ENCODE measurements around the gene SHISA5.
"Not testable (repeated sequence)": the region's sequence is repeated elsewhere in the genome, so short reads cannot be mapped to it uniquely, and the experiment has no call there.

Gene SHISA5

DNA sequence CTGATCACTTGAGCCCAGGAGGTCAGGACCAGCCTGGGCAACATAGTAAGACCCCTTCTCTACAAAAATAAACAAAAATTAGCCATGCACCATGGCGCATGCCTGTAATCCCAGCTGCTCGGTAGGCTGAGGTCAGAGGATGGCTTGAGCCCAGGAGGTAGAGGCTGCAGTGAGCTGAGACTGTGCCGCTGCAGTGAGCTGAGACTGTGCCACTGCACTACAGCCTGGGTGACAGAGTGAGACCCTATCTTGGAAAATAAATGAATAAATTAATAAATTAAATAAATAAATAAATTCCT lies 10.8 kb downstream of the SHISA5 start:
- H3K4me3 ChIP-seq (ENCODE audit: low read depth in 1 of 2, low read length in 2 of 2): no peak overlapping the region
- H3K27ac ChIP-seq (ENCODE audit: low read length): no peak overlapping the region
- H3K4me1 ChIP-seq (ENCODE audit: insufficient read depth, low read length): no peaks in the 10 kb centered on the region
- TF ChIP-seq CTCF (IDR thresholded peaks at IDR 0.05; ENCODE audit: borderline replicate concordance, extremely low read depth, low read length, poor library complexity, severe bottlenecking) (no peak), EZH2 (IDR thresholded peaks at IDR 0.05; ENCODE audit: borderline replicate concordance, low read depth, low read length, severe bottlenecking) (no peak)
- H4K20me1 ChIP-seq (ENCODE audit: insufficient read depth, low read length): no peaks in the 10 kb centered on the region
- no peaks in the 10 kb centered on the region for H3K9me3 ChIP-seq (ENCODE audit: insufficient read depth, low read length, severe bottlenecking)
- ATAC-seq (ENCODE audit: insufficient read depth, low read depth) (no peak), DNase-seq (no peak)
- H3K79me2 ChIP-seq (ENCODE audit: insufficient read depth, low read length): no peaks in the 10 kb centered on the region
- no peak overlapping the region for H3K4me2 ChIP-seq (ENCODE audit: insufficient read depth, low read length)
- H3K36me3 ChIP-seq (ENCODE audit: insufficient read depth, low read length): no peaks in the 10 kb centered on the region
- H2AFZ ChIP-seq (ENCODE audit: low read depth, low read length): no peak overlapping the region
- no peak overlapping the region for H3K9ac ChIP-seq (ENCODE audit: low read depth, low read length)
- H3K27me3 ChIP-seq (ENCODE audit: insufficient read depth, low read length, poor library complexity): no peaks in the 10 kb centered on the region

DNA sequence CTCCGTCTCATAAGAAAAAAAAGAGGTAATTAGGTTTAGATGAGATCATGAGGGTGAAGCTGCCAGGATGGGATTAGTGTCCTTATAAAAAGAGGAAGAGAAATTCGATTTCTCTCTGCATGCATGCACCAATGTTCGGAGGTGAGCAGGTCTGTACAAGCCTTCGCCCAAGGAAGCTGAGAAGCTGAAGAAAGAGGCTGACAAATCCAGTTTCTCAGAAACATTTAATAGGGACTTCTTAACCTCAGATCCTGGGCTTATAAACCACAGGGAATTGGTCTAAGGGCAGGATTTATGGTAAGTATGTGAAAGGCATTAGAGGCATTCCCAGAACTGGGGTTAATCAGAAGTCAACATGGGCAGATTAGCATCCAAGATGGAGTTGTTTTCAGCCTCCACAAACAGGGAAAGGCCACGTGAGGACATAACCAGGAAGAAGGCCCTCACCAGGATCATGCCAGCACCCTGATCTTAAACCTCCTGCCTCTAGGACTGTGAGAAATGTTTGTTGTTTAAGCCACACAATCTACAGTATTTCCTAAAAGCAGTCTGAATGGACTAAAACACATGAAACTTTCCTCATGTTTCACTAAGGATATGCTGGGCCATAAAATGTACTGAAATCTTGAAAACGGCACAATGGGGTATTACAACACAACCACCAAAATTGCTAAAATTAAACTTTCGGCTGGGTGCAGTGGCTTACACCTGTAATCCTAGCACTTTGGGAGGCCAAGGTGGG lies 11.3 kb downstream of the SHISA5 start:
- no peaks in the 10 kb centered on the region for H3K27me3 ChIP-seq (ENCODE audit: insufficient read depth, low read length, poor library complexity)
- H3K9ac ChIP-seq (ENCODE audit: low read depth, low read length): no peak overlapping the region
- H3K9me3 ChIP-seq (ENCODE audit: insufficient read depth, low read length, severe bottlenecking): no peaks in the 10 kb centered on the region
- DNase-seq: no peak
- H3K27ac ChIP-seq (ENCODE audit: low read length): no peak overlapping the region
- H3K4me3 ChIP-seq (ENCODE audit: low read depth in 1 of 2, low read length in 2 of 2): no peak overlapping the region
- H3K36me3 ChIP-seq (ENCODE audit: insufficient read depth, low read length): no peaks in the 10 kb centered on the region
- no peaks in the 10 kb centered on the region for H4K20me1 ChIP-seq (ENCODE audit: insufficient read depth, low read length)
- H3K79me2 ChIP-seq (ENCODE audit: insufficient read depth, low read length): no peaks in the 10 kb centered on the region
- ATAC-seq (ENCODE audit: insufficient read depth, low read depth): no peak
- H3K4me1 ChIP-seq (ENCODE audit: insufficient read depth, low read length): no peaks in the 10 kb centered on the region
- no peak overlapping the region for H3K4me2 ChIP-seq (ENCODE audit: insufficient read depth, low read length)
- no peak overlapping the region for H2AFZ ChIP-seq (ENCODE audit: low read depth, low read length)
- no peak for TF ChIP-seq EZH2 (IDR thresholded peaks at IDR 0.05; ENCODE audit: borderline replicate concordance, low read depth, low read length, severe bottlenecking)
- no peak for TF ChIP-seq CTCF (IDR thresholded peaks at IDR 0.05; ENCODE audit: borderline replicate concordance, extremely low read depth, low read length, poor library complexity, severe bottlenecking)

- Histone ChIP-seq H3K4me1 (ENCODE audit: insufficient read depth, low read length) (no peaks in the 10 kb centered on the region), H3K79me2 (ENCODE audit: insufficient read depth, low read length) (no peaks in the 10 kb centered on the region), H3K4me3 (ENCODE audit: low read depth in 1 of 2, low read length in 2 of 2) (no peak overlapping the region), H3K4me2 (ENCODE audit: insufficient read depth, low read length) (no peak overlapping the region), H4K20me1 (ENCODE audit: insufficient read depth, low read length) (no peaks in the 10 kb centered on the region), H2AFZ (ENCODE audit: low read depth, low read length) (no peak overlapping the region), H3K27ac (ENCODE audit: low read length) (no peak overlapping the region), H3K27me3 (ENCODE audit: insufficient read depth, low read length, poor library complexity) (no peaks in the 10 kb centered on the region), H3K36me3 (ENCODE audit: insufficient read depth, low read length) (no peaks in the 10 kb centered on the region), H3K9ac (ENCODE audit: low read depth, low read length) (no peak overlapping the region), H3K9me3 (ENCODE audit: insufficient read depth, low read length, severe bottlenecking) (no peaks in the 10 kb centered on the region)
- TF ChIP-seq CTCF (IDR thresholded peaks at IDR 0.05; ENCODE audit: borderline replicate concordance, extremely low read depth, low read length, poor library complexity, severe bottlenecking) (no peak), EZH2 (IDR thresholded peaks at IDR 0.05; ENCODE audit: borderline replicate concordance, low read depth, low read length, severe bottlenecking) (no peak)
- DNase-seq (no peak), ATAC-seq (ENCODE audit: insufficient read depth, low read depth) (no peak)
Measured at GRCh38 chr3:48486952-48487351, 17.0 kb downstream of the SHISA5 start.

GRCh38 chr3:48482822-48483221 lies 21.2 kb downstream of the SHISA5 start:
- H3K27me3 ChIP-seq (ENCODE audit: insufficient read depth, low read length, poor library complexity); H3K79me2 ChIP-seq (ENCODE audit: insufficient read depth, low read length); H3K4me2 ChIP-seq (ENCODE audit: insufficient read depth, low read length); H3K27ac ChIP-seq (ENCODE audit: low read length); DNase-seq; ATAC-seq (ENCODE audit: insufficient read depth, low read depth); H3K36me3 ChIP-seq (ENCODE audit: insufficient read depth, low read length); H3K9me3 ChIP-seq (ENCODE audit: insufficient read depth, low read length, severe bottlenecking); H3K4me3 ChIP-seq (ENCODE audit: low read depth in 1 of 2, low read length in 2 of 2); H3K9ac ChIP-seq (ENCODE audit: low read depth, low read length); H2AFZ ChIP-seq (ENCODE audit: low read depth, low read length): not testable (repeated sequence)
- peaks cover 24% of the 10 kb centered on the region for H3K4me1 ChIP-seq (ENCODE audit: insufficient read depth, low read length)
- H4K20me1 ChIP-seq (ENCODE audit: insufficient read depth, low read length): peaks cover 10% of the 10 kb centered on the region; the same call in 1 of the 2 replicates

DNA sequence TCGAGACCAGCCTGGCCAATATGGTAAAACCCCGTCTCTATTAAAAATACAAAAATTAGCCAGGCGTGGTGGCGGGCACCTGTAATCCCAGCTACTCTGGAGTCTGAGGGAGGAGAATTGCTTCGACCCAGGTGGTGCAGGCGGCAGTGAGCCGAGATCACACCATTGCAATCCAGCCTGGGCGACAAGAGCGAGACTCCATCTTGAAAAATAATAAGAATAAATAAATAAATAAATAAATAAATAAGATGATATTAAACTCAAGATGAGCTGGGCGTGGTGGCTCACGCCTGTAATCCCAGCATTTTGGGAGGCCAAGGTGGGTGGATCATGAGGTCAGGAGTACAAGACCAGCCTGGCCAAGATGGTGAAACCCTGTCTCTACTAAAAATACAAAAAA lies 23.1 kb downstream of the SHISA5 start:
- H3K4me1 ChIP-seq (ENCODE audit: insufficient read depth, low read length): peaks cover 27% of the 10 kb centered on the region
- peaks cover 18% of the 10 kb centered on the region for H4K20me1 ChIP-seq (ENCODE audit: insufficient read depth, low read length)
- not testable (repeated sequence) for H3K9ac ChIP-seq (ENCODE audit: low read depth, low read length); H3K27me3 ChIP-seq (ENCODE audit: insufficient read depth, low read length, poor library complexity); ATAC-seq (ENCODE audit: insufficient read depth, low read depth); H3K4me3 ChIP-seq (ENCODE audit: low read depth in 1 of 2, low read length in 2 of 2); H3K9me3 ChIP-seq (ENCODE audit: insufficient read depth, low read length, severe bottlenecking); H2AFZ ChIP-seq (ENCODE audit: low read depth, low read length); H3K36me3 ChIP-seq (ENCODE audit: insufficient read depth, low read length); H3K27ac ChIP-seq (ENCODE audit: low read length); H3K4me2 ChIP-seq (ENCODE audit: insufficient read depth, low read length); H3K79me2 ChIP-seq (ENCODE audit: insufficient read depth, low read length); DNase-seq
